Ascending aorta (tissue), 2 donors: ENCODE measurements around the gene NUBPL. TPM values are rescaled to one million over a fixed set of nuclear protein-coding genes. Genes with fewer than 3 reads are reported as not detected.

Source experiments
- DNase-seq, 2 donors: peaks; one replicate each; pipeline ENCODE4 v3.0.0-alpha.2; 2019; ENCODE audit warnings: low spot score in 2 of 2
- H3K27ac ChIP-seq, 2 donors: fragments of 200-600 bp; sonication (generic); one replicate each; pipeline ENCODE4 v1.5.1; 2016 to 2017; ENCODE audit warnings: mild to moderate bottlenecking in 1 of 2
- H3K27me3 ChIP-seq: fragments of 200-600 bp; sonication (generic); one replicate; pipeline ENCODE4 v1.5.1; 2017
- H3K36me3 ChIP-seq, 2 donors: fragments of 200-600 bp; sonication (generic); one replicate each; pipeline ENCODE4 v1.5.1; 2016
- H3K4me1 ChIP-seq, 2 donors: fragments of 200-600 bp; sonication (generic); one replicate each; pipeline ENCODE4 v1.5.1; 2016 to 2017; ENCODE audit warnings: mild to moderate bottlenecking in 1 of 2
- H3K4me3 ChIP-seq, 2 donors: fragments of 200-600 bp; sonication (generic); one replicate each; pipeline ENCODE4 v1.5.1; 2016 to 2017; ENCODE audit warnings: mild to moderate bottlenecking in 1 of 2
- H3K9me3 ChIP-seq, 2 donors: fragments of 200-600 bp; sonication (generic); one replicate each; pipeline ENCODE4 v1.5.1; 2016
- intact Hi-C: fragments of 100-400 bp; cut with DNase I; formaldehyde crosslinking; loops from one replicate; pipeline ENCODE4 v1.15.1; 2023
- total RNA-seq: library from RNA; depleted of rRNA; stranded (reverse); fragments of >200 nt; gene quantifications from one replicate; pipeline ENCODE4 v1.1.0, GENCODE V29; 2016
- TF ChIP-seq, protein P1 (sequence below), 3 experiments: fragments of 200-600 bp in 2 of 3; fragments of 450-650 bp in 1 of 3; sonication (generic) in 2 of 3; IDR thresholded peaks; one replicate each; pipeline ENCODE4 v1.5.1; 2016 to 2019; ENCODE audit warnings: antibody characterized with exemption in 3 of 3, mild to moderate bottlenecking in 1 of 3, moderate library complexity in 1 of 3

The NUBPL gene
- total RNA-seq, 1 donor from 2014 or later = 1.7 TPM

DNA sequence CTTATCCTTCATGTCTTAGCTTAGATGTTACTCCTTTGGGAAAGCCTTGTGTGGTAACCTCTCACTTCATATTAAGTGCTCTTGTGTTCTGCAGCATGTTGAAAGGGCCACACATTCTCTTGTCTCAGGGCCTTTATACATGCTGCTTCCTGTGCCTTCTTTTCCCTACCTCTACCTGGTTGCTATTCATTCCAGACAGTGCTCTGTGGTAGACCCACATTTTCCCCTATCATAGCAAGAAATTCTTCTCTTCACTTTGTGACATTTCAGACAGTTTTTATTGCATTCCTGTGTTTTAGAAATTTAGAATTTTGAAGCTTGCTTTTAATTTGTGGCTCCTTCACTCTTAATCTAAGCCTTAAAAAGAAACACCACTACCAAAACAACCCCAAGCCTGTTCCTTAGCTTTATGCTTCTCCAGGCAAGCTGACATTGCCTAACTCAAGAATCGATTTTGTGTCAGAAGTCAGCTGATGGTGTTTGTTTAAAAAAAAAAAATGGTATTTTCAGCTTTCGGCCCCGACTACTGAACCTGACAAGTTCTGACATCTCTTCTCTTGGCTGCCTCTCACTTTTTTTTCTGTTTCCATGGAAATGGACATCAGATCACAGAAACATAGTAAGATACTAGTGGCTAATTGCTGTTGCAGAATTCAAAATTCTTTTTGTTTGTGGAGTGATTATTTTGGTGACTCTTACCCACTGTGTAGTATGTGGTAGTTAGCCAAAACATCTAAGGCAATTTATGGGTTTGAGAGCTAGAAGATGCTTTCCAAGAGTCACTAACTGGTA is 156.3 kb downstream of the NUBPL start:
- Histone ChIP-seq H3K4me3 (no peak overlapping the region), H3K36me3 (no peaks in the 10 kb centered on the region), H3K27me3 (no peaks in the 10 kb centered on the region), H3K9me3 (no peaks in the 10 kb centered on the region), H3K4me1 (no peaks in the 10 kb centered on the region), H3K27ac (no peak overlapping the region)
- TF ChIP-seq, protein P1, sequence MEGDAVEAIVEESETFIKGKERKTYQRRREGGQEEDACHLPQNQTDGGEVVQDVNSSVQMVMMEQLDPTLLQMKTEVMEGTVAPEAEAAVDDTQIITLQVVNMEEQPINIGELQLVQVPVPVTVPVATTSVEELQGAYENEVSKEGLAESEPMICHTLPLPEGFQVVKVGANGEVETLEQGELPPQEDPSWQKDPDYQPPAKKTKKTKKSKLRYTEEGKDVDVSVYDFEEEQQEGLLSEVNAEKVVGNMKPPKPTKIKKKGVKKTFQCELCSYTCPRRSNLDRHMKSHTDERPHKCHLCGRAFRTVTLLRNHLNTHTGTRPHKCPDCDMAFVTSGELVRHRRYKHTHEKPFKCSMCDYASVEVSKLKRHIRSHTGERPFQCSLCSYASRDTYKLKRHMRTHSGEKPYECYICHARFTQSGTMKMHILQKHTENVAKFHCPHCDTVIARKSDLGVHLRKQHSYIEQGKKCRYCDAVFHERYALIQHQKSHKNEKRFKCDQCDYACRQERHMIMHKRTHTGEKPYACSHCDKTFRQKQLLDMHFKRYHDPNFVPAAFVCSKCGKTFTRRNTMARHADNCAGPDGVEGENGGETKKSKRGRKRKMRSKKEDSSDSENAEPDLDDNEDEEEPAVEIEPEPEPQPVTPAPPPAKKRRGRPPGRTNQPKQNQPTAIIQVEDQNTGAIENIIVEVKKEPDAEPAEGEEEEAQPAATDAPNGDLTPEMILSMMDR (IDR thresholded peaks at IDR 0.05) = no peak
- DNase-seq = no peak
- intact Hi-C loops = no loop called here

DNA sequence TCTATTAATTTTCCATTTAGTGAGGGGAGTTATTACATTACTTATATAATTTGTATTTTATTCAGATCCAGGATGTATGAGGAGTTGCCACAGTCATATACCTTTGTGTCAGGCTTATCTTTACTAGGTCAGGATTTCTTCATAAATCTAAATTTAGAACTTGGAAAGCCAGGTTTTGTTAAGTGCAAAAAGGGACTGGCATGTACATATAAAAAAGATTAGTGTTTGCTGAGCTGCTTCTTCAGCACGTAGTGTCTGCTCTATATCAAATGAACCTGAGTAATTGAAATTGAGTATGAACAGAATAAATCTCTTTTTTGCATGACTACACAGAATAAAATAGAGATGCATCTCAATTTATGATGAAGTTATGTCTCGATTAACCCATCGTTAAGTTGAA is 157.4 kb downstream of the NUBPL start:
- no peaks in the 10 kb centered on the region for H3K4me1 ChIP-seq
- H3K36me3 ChIP-seq = no peaks in the 10 kb centered on the region
- intact Hi-C loops = no loop called here
- H3K27me3 ChIP-seq = no peaks in the 10 kb centered on the region
- DNase-seq = no peak
- TF ChIP-seq, protein P1 (IDR thresholded peaks at IDR 0.05) = no peak
- no peaks in the 10 kb centered on the region for H3K9me3 ChIP-seq
- H3K27ac ChIP-seq = no peak overlapping the region
- no peak overlapping the region for H3K4me3 ChIP-seq

DNA sequence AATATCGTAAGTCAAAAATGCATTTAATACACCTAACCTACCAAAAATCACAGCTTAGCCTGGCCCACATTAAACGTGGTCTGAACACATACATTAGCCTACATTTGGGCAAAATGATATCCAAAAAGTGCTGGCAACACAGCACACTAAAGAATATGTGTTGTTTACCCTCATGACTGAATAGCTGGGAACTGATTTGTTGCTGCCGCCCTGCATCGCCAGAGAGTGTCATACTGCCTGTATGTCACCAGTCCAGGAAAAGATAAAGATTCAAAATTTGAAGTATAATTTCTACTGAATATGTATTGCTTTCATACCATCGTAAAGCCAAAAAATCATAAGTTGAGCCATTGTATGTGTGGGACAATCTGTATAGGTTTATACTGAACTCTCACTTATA is 157.8 kb downstream of the NUBPL start:
- Histone ChIP-seq H3K27me3 (no peaks in the 10 kb centered on the region), H3K27ac (no peak overlapping the region), H3K36me3 (no peaks in the 10 kb centered on the region), H3K4me1 (no peaks in the 10 kb centered on the region), H3K9me3 (no peaks in the 10 kb centered on the region), H3K4me3 (no peak overlapping the region)
- no peak for DNase-seq
- intact Hi-C loops = no loop called here
- TF ChIP-seq, protein P1 (IDR thresholded peaks at IDR 0.05) = no peak

DNA sequence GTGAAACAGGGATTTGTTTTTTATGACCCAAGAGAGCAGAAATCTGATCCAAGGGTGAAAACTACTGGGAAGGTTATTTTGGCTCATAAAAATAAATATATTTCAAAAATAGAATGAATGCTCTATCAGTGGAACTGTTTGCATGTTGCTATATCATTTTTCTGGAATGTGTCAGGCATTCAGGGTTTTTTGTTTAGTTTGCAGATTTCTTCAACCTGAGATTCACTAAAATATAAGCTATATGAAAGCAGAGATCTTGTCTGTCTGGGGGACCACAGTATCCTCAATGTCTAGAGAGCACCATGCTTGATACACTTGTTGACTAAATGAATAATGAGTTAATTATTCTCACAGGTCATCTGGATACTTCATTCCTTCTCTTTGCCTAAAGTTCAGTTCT is 165.1 kb downstream of the NUBPL start:
- intact Hi-C loops = no loop called here

DNA sequence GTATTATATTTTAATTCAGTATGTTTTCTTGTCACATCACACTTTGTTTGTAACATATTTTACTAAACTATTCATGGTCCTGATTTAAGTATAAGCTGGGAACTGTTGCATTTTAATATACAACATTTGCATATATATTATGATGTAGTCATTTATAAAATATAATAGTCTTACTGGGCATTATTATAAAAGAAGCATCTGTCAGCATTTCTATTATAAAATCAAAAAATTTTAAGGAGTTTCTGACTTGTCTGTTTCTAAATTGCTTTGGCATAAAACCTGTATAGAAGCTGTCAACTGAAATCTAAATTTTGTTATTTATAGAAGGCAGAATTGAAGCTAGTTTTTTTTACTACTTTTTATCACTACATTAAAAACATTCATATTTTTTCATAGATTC is 166.6 kb downstream of the NUBPL start:
- Histone ChIP-seq H3K27me3 (no peaks in the 10 kb centered on the region), H3K4me3 (no peak overlapping the region), H3K27ac (no peak overlapping the region), H3K9me3 (peaks cover 0 to 25% of the 10 kb centered on the region in 2 donors), H3K4me1 (no peaks in the 10 kb centered on the region), H3K36me3 (peaks cover 0 to 4% of the 10 kb centered on the region in 2 donors)
- intact Hi-C loops = no loop called here
- DNase-seq = no peak
- TF ChIP-seq, protein P1 (IDR thresholded peaks at IDR 0.05) = no peak

More for the DNA sequence above, 165.1 kb downstream of the NUBPL start:
- TF ChIP-seq, protein P1 (IDR thresholded peaks at IDR 0.05) = no peak
- Histone ChIP-seq H3K4me3 (no peak overlapping the region), H3K27ac (no peak overlapping the region), H3K9me3 (peaks cover 0 to 20% of the 10 kb centered on the region in 2 donors), H3K27me3 (no peaks in the 10 kb centered on the region), H3K4me1 (no peaks in the 10 kb centered on the region), H3K36me3 (peaks cover 0 to under 1% of the 10 kb centered on the region in 2 donors)
- DNase-seq = no peak
